ENCODE results near the gene RRAS2.
"Not testable (repeated sequence)": the region's sequence is repeated elsewhere in the genome, so short reads cannot be mapped to it uniquely, and the experiment has no call there.

Gene RRAS2

GRCh38 chr11:14359501-14360031 is 583 bp upstream of the RRAS2 start:
- Histone ChIP-seq H3K9ac (no peak overlapping the region), H3K4me2 (ENCODE audit: low read length) (no peak overlapping the region), H3K4me3 (ENCODE audit: low read depth, low read length) (peak overlapping the region; percentile 27), H3K36me3 (ENCODE audit: control insufficient read depth, insufficient read depth, low read length) (no peaks in the 10 kb centered on the region), H3K79me2 (peaks cover 4% of the 10 kb centered on the region), H2AFZ (peak overlapping the region; percentile 75), H3K9me3 (ENCODE audit: control insufficient read depth, low read length) (no peaks in the 10 kb centered on the region), H3K27ac (no peak overlapping the region), H3K4me1 (no peaks in the 10 kb centered on the region), H3K27me3 (ENCODE audit: control insufficient read depth, insufficient read depth, low read length) (no peaks in the 10 kb centered on the region)
- no peak for TF ChIP-seq CTCF (IDR thresholded peaks at IDR 0.05)

- Histone ChIP-seq H3K4me3 (ENCODE audit: low read depth, low read length) (peak overlapping the region; percentile 59), H3K9ac (no peak overlapping the region), H3K79me2 (peaks cover 4% of the 10 kb centered on the region), H2AFZ (peak overlapping the region; percentile 79), H3K4me2 (ENCODE audit: low read length) (peak overlapping the region; percentile 76), H3K4me1 (no peaks in the 10 kb centered on the region), H3K27me3 (ENCODE audit: control insufficient read depth, insufficient read depth, low read length) (no peaks in the 10 kb centered on the region), H3K36me3 (ENCODE audit: control insufficient read depth, insufficient read depth, low read length) (no peaks in the 10 kb centered on the region), H3K9me3 (ENCODE audit: control insufficient read depth, low read length) (no peaks in the 10 kb centered on the region), H3K27ac (no peak overlapping the region)
- TF ChIP-seq CTCF (IDR thresholded peaks at IDR 0.05): no peak
Observed at GRCh38 chr11:14357881-14358728, 878 bp downstream of the RRAS2 start.

GRCh38 chr11:14356342-14356741 is 2.6 kb downstream of the RRAS2 start:
- H3K4me2 ChIP-seq (ENCODE audit: low read length): no peak overlapping the region
- H3K79me2 ChIP-seq: peaks cover 4% of the 10 kb centered on the region
- no peak overlapping the region for H3K4me3 ChIP-seq (ENCODE audit: low read depth, low read length)
- H3K9ac ChIP-seq: no peak overlapping the region
- H3K36me3 ChIP-seq (ENCODE audit: control insufficient read depth, insufficient read depth, low read length): no peaks in the 10 kb centered on the region
- no peak for TF ChIP-seq CTCF (IDR thresholded peaks at IDR 0.05)
- no peaks in the 10 kb centered on the region for H3K4me1 ChIP-seq
- H3K27ac ChIP-seq: no peak overlapping the region
- H2AFZ ChIP-seq: no peak overlapping the region
- no peaks in the 10 kb centered on the region for H3K27me3 ChIP-seq (ENCODE audit: control insufficient read depth, insufficient read depth, low read length)
- H3K9me3 ChIP-seq (ENCODE audit: control insufficient read depth, low read length): no peaks in the 10 kb centered on the region

- H3K27ac ChIP-seq; H3K36me3 ChIP-seq (ENCODE audit: control insufficient read depth, insufficient read depth, low read length); H3K9me3 ChIP-seq (ENCODE audit: control insufficient read depth, low read length); H3K79me2 ChIP-seq; H3K27me3 ChIP-seq (ENCODE audit: control insufficient read depth, insufficient read depth, low read length); H3K9ac ChIP-seq; H2AFZ ChIP-seq; H3K4me1 ChIP-seq; H3K4me3 ChIP-seq (ENCODE audit: low read depth, low read length); H3K4me2 ChIP-seq (ENCODE audit: low read length): not testable (repeated sequence)
Observed at GRCh38 chr11:14354604-14355003, 4.4 kb downstream of the RRAS2 start.

- Histone ChIP-seq H3K4me3 (ENCODE audit: low read depth, low read length) (no peak overlapping the region), H3K79me2 (peaks cover 5% of the 10 kb centered on the region), H3K27ac (no peak overlapping the region), H3K9ac (no peak overlapping the region), H3K4me1 (no peaks in the 10 kb centered on the region), H3K36me3 (ENCODE audit: control insufficient read depth, insufficient read depth, low read length) (no peaks in the 10 kb centered on the region), H3K9me3 (ENCODE audit: control insufficient read depth, low read length) (no peaks in the 10 kb centered on the region), H3K4me2 (ENCODE audit: low read length) (no peak overlapping the region), H3K27me3 (ENCODE audit: control insufficient read depth, insufficient read depth, low read length) (no peaks in the 10 kb centered on the region), H2AFZ (no peak overlapping the region)
- no peak for TF ChIP-seq CTCF (IDR thresholded peaks at IDR 0.05)
Observed at GRCh38 chr11:14350716-14351238, 8.2 kb downstream of the RRAS2 start.

All from parathyroid adenoma (tissue), 2 donors.